Glutamatergic neuron (in vitro differentiated cells): ENCODE measurements around the gene TMEM109. TPM values are rescaled to one million over a fixed set of nuclear protein-coding genes. Genes with fewer than 3 reads are reported as not detected.
"Not testable (repeated sequence)": the region's sequence is repeated elsewhere in the genome, so short reads cannot be mapped to it uniquely, and the experiment has no call there.

ENCODE experiments used
- DNase-seq: peaks from one replicate; pipeline ENCODE4 v3.0.0; 2022
- H3K27ac Mint-ChIP-seq: one replicate; pipeline ENCODE4 v1.8.0; 2020; ENCODE audit warnings: mild to moderate bottlenecking, mixed read lengths, inconsistent platforms; ENCODE audit not compliant: unreplicated experiment
- H3K27me3 Mint-ChIP-seq: one replicate; pipeline ENCODE4 v1.8.0; 2020; ENCODE audit warnings: mild to moderate bottlenecking, moderate library complexity, mixed read lengths, inconsistent platforms; ENCODE audit not compliant: unreplicated experiment
- H3K36me3 Mint-ChIP-seq: one replicate; pipeline ENCODE4 v1.8.0; 2020; ENCODE audit warnings: mild to moderate bottlenecking, mixed read lengths, inconsistent platforms; ENCODE audit not compliant: unreplicated experiment
- H3K4me1 Mint-ChIP-seq: one replicate; pipeline ENCODE4 v1.8.0; 2020; ENCODE audit warnings: mild to moderate bottlenecking, low read depth, mixed read lengths, inconsistent platforms; ENCODE audit not compliant: unreplicated experiment
- H3K4me3 Mint-ChIP-seq: one replicate; pipeline ENCODE4 v1.8.0; 2020; ENCODE audit warnings: mild to moderate bottlenecking, mixed read lengths, inconsistent platforms; ENCODE audit not compliant: unreplicated experiment
- H3K9me3 Mint-ChIP-seq: one replicate; pipeline ENCODE4 v1.8.0; 2020; ENCODE audit warnings: mild to moderate bottlenecking, moderate library complexity, mixed read lengths, inconsistent platforms; ENCODE audit not compliant: unreplicated experiment
- CTCF ChIP-seq: fragments of 200-600 bp; sonication (generic); IDR thresholded peaks from one replicate; pipeline ENCODE4 v1.5.0; 2021; ENCODE audit not compliant: partially characterized antibody, unreplicated experiment
- total RNA-seq: library from RNA; stranded (reverse); fragmentation: NEBNext Ultra II Directional; extraction: Animal tissue kit (Norgen Biotek cat#: 25700); gene quantifications from one replicate; pipeline ENCODE4 v1.2.1, GENCODE V29; 2021; ENCODE audit not compliant: unreplicated experiment

TMEM109 gene
- total RNA-seq, 1 donor from 2014 or later = 4.0 TPM

GRCh38 chr11:60905551-60906113 lies 8.3 kb upstream of the TMEM109 start:
- TF ChIP-seq CTCF = no peak
- Mint-ChIP-seq H3K4me3 (peak overlapping the region; percentile 92), H3K36me3 (peaks cover 13% of the 10 kb centered on the region), H3K27me3 (peaks cover 6% of the 10 kb centered on the region), H3K27ac (peak overlapping the region; percentile 69), H3K9me3 (peaks cover 2% of the 10 kb centered on the region), H3K4me1 (peaks cover 15% of the 10 kb centered on the region)
- DNase-seq = no peak

- no peak for TF ChIP-seq CTCF
These were observed 7.6 kb upstream of the TMEM109 start, which contains the start of gene PRPF19 for GRCh38 chr11:60906132-60906972. Gene PRPF19 (minus strand): TSS chr11:60906585. CDS start chr11:60906382, 203 bp downstream.

GRCh38 chr11:60908803-60909202 lies 5.2 kb upstream of the TMEM109 start:
- Mint-ChIP-seq H3K36me3 (peaks cover 13% of the 10 kb centered on the region), H3K4me3 (no peak overlapping the region), H3K27ac (no peak overlapping the region), H3K27me3 (peaks cover 10% of the 10 kb centered on the region), H3K4me1 (peaks cover 16% of the 10 kb centered on the region), H3K9me3 (peaks cover 4% of the 10 kb centered on the region)
- TF ChIP-seq CTCF = no peak
- no peak for DNase-seq

More at GRCh38 chr11:60906132-60906972, 7.6 kb upstream of the TMEM109 start, which contains the start of gene PRPF19:
- H3K4me1 Mint-ChIP-seq = peaks cover 15% of the 10 kb centered on the region
- peaks cover 2% of the 10 kb centered on the region for H3K9me3 Mint-ChIP-seq
- H3K27ac Mint-ChIP-seq = peak within 1 kb of the TSS; percentile 69
- peaks cover 13% of the 10 kb centered on the region for H3K36me3 Mint-ChIP-seq
- peak within 1 kb of the TSS; percentile 92 for H3K4me3 Mint-ChIP-seq
- peak; percentile 99 for DNase-seq
- peaks cover 10% of the 10 kb centered on the region for H3K27me3 Mint-ChIP-seq

- H3K27me3 Mint-ChIP-seq = peaks cover 12% of the 10 kb centered on the region
- H3K27ac Mint-ChIP-seq, H3K9me3 Mint-ChIP-seq, H3K4me1 Mint-ChIP-seq, H3K4me3 Mint-ChIP-seq, DNase-seq: not testable (repeated sequence)
- peaks cover 13% of the 10 kb centered on the region for H3K36me3 Mint-ChIP-seq
These were observed 4.2 kb upstream of the TMEM109 start for GRCh38 chr11:60909680-60910280.

- Mint-ChIP-seq H3K27ac (no peak overlapping the region), H3K36me3 (peaks cover 13% of the 10 kb centered on the region), H3K4me1 (peaks cover 9% of the 10 kb centered on the region), H3K27me3 (peaks cover 12% of the 10 kb centered on the region), H3K4me3 (no peak overlapping the region), H3K9me3 (peaks cover 12% of the 10 kb centered on the region)
- no peak for DNase-seq
- TF ChIP-seq CTCF = no peak
These were observed 3.7 kb upstream of the TMEM109 start for GRCh38 chr11:60910281-60910687.
